Measurements from ENCODE around the gene TMEM164.
A peak's percentile ranks its signal among the peaks of the same experiment; 100 is the strongest.
"Not testable (repeated sequence)": the region's sequence is repeated elsewhere in the genome, so short reads cannot be mapped to it uniquely, and the experiment has no call there.

Gene TMEM164

GRCh38 chrX:110002300-110003166 lies at the start of gene TMEM164:
Gene TMEM164 (plus strand): TSS chrX:110003114. CDS start chrX:110003775, 661 bp downstream.
- DNase-seq (ENCODE audit: low read depth, low spot score) = peak; percentile 87

- DNase-seq (ENCODE audit: low read depth, low spot score) = no peak
Measured at GRCh38 chrX:109954333-109954732, 48.6 kb upstream of the TMEM164 start.

GRCh38 chrX:109954955-109955354 lies 48.0 kb upstream of the TMEM164 start:
- no peak for DNase-seq (ENCODE audit: low read depth, low spot score)

- no peak for DNase-seq (ENCODE audit: low read depth, low spot score)
Measured at GRCh38 chrX:109958266-109958665, 44.6 kb upstream of the TMEM164 start.

GRCh38 chrX:109959356-109959871 lies 43.5 kb upstream of the TMEM164 start:
- DNase-seq (ENCODE audit: low read depth, low spot score) = no peak

- DNase-seq (ENCODE audit: low read depth, low spot score) = no peak
Measured at GRCh38 chrX:109964390-109964789, 38.5 kb upstream of the TMEM164 start.

GRCh38 chrX:109966246-109966645 lies 36.7 kb upstream of the TMEM164 start:
- DNase-seq (ENCODE audit: low read depth, low spot score) = peak; percentile 17

- no peak for DNase-seq (ENCODE audit: low read depth, low spot score)
Measured at GRCh38 chrX:109967156-109967555, 35.8 kb upstream of the TMEM164 start.

GRCh38 chrX:109970841-109971240 lies 32.1 kb upstream of the TMEM164 start:
- DNase-seq (ENCODE audit: low read depth, low spot score) = not testable (repeated sequence)

- DNase-seq (ENCODE audit: low read depth, low spot score) = peak; percentile 27
Measured at GRCh38 chrX:109974906-109975655, 27.8 kb upstream of the TMEM164 start.

GRCh38 chrX:109985210-109985609 lies 17.7 kb upstream of the TMEM164 start:
- not testable (repeated sequence) for DNase-seq (ENCODE audit: low read depth, low spot score)

- no peak for DNase-seq (ENCODE audit: low read depth, low spot score)
Measured at GRCh38 chrX:109987884-109988283, 15.0 kb upstream of the TMEM164 start.

- DNase-seq (ENCODE audit: low read depth, low spot score) = no peak
Measured at GRCh38 chrX:109990582-109991276, 12.2 kb upstream of the TMEM164 start.

GRCh38 chrX:109992203-109992602 lies 10.7 kb upstream of the TMEM164 start:
- no peak for DNase-seq (ENCODE audit: low read depth, low spot score)

- no peak for DNase-seq (ENCODE audit: low read depth, low spot score)
Measured at GRCh38 chrX:109995155-109995554, 7.8 kb upstream of the TMEM164 start.

GRCh38 chrX:109997786-109998452 lies 5.0 kb upstream of the TMEM164 start:
- DNase-seq (ENCODE audit: low read depth, low spot score) = no peak

GRCh38 chrX:110000000-110000399 lies 2.9 kb upstream of the TMEM164 start:
- DNase-seq (ENCODE audit: low read depth, low spot score) = no peak

- no peak for DNase-seq (ENCODE audit: low read depth, low spot score)
Measured at GRCh38 chrX:110000847-110001713, 1.8 kb upstream of the TMEM164 start.

- DNase-seq (ENCODE audit: low read depth, low spot score) = no peak
Measured at GRCh38 chrX:110001740-110002299, 1.1 kb upstream of the TMEM164 start.
